Neural cell (in vitro differentiated cells): ENCODE measurements around the gene RLF. TPM values are rescaled to one million over a fixed set of nuclear protein-coding genes. Genes with fewer than 3 reads are reported as not detected.

Source experiments
- H2AFZ ChIP-seq: fragments of 200-600, 300-800 bp; sonication (generic), shearing (Covaris generic); 2 replicates; pipeline ENCODE4 v1.6.0; 2014; ENCODE audit warnings: low read depth, mild to moderate bottlenecking, antibody characterized with exemption, low read length, moderate library complexity
- H3F3A ChIP-seq: fragments of 200-600 bp; shearing (Covaris generic); 2 replicates; pipeline ENCODE4 v1.6.1; 2016; ENCODE audit warnings: mild to moderate bottlenecking, moderate library complexity, mixed read lengths, antibody characterized with exemption, low read length; ENCODE audit not compliant: insufficient read depth, poor library complexity, severe bottlenecking
- H3K27ac ChIP-seq: fragments of 200-600, 300-800 bp; sonication (generic), shearing (Covaris generic); 2 replicates; pipeline ENCODE4 v1.5.1; 2014; ENCODE audit warnings: mild to moderate bottlenecking, low read length, moderate library complexity
- H3K27me3 ChIP-seq: fragments of 300-800, 200-600 bp; sonication (generic), shearing (Covaris generic); 2 replicates; pipeline ENCODE4 v1.6.0; 2014; ENCODE audit warnings: mild to moderate bottlenecking, low read depth, low read length, moderate library complexity; ENCODE audit not compliant: insufficient read depth
- H3K36me3 ChIP-seq: fragments of 300-800, 200-600 bp; sonication (generic), shearing (Covaris generic); 2 replicates; pipeline ENCODE4 v1.5.1; 2014; ENCODE audit warnings: mild to moderate bottlenecking, antibody characterized with exemption, low read length, moderate library complexity; ENCODE audit not compliant: insufficient read depth
- H3K4me2 ChIP-seq: fragments of 300-800, 200-600 bp; sonication (generic), shearing (Covaris generic); 2 replicates; pipeline ENCODE4 v1.6.0; 2014; ENCODE audit warnings: mild to moderate bottlenecking, low read length
- H3K4me3 ChIP-seq: fragments of 300-800, 200-600 bp; sonication (generic), shearing (Covaris generic); 2 replicates; pipeline ENCODE4 v1.5.1; 2014; ENCODE audit warnings: mild to moderate bottlenecking, low read length, moderate library complexity
- H3K79me2 ChIP-seq: fragments of 200-600 bp; shearing (Covaris generic); replicated peaks from 2 replicates; pipeline ENCODE4 v1.6.0; 2014; ENCODE audit warnings: mild to moderate bottlenecking, low read length, moderate library complexity; ENCODE audit not compliant: insufficient read depth
- H3K9ac ChIP-seq: fragments of 300-800, 200-600 bp; sonication (generic), shearing (Covaris generic); 2 replicates; pipeline ENCODE4 v1.6.1; 2016; ENCODE audit warnings: mild to moderate bottlenecking, low read length, mixed read lengths
- H3K9me2 ChIP-seq: fragments of 200-600 bp; shearing (Covaris generic); 2 replicates; pipeline ENCODE4 v1.6.1; 2016; ENCODE audit warnings: mild to moderate bottlenecking, low read length, mixed read lengths; ENCODE audit not compliant: insufficient read depth
- H3K9me3 ChIP-seq: fragments of 200-600, 300-800 bp; sonication (generic), shearing (Covaris generic); 2 replicates; pipeline ENCODE4 v1.6.1; 2016; ENCODE audit warnings: mild to moderate bottlenecking, mixed run types, low read length, moderate library complexity, mixed read lengths
- H4K20me1 ChIP-seq: fragments of 200-600 bp; shearing (Covaris generic); 2 replicates; pipeline ENCODE4 v1.6.1; 2016; ENCODE audit warnings: mild to moderate bottlenecking, mixed run types; ENCODE audit not compliant: insufficient read depth
- CTCF ChIP-seq: fragments of 450-650 bp; IDR thresholded peaks from 2 replicates; pipeline ENCODE4 v1.5.1; 2014; ENCODE audit warnings: antibody characterized with exemption, mild to moderate bottlenecking, moderate library complexity; ENCODE audit not compliant: poor library complexity, severe bottlenecking
- EP300 ChIP-seq: fragments of 450-650 bp; conservative IDR thresholded peaks from 2 replicates; pipeline ENCODE4 v1.6.1; 2014; ENCODE audit warnings: antibody characterized with exemption, mild to moderate bottlenecking, moderate library complexity; ENCODE audit not compliant: poor library complexity, severe bottlenecking
- EZH2 ChIP-seq: fragments of 200-600, 300-800 bp; shearing (Covaris generic), sonication (generic); IDR thresholded peaks from 2 replicates; pipeline ENCODE4 v1.6.1; 2014; ENCODE audit warnings: antibody characterized with exemption, low read length, borderline replicate concordance, mild to moderate bottlenecking; ENCODE audit not compliant: insufficient read depth, poor library complexity, severe bottlenecking
- MXI1 ChIP-seq: fragments of 450-650 bp; conservative IDR thresholded peaks from 2 replicates; pipeline ENCODE4 v1.6.1; 2014; ENCODE audit warnings: antibody characterized with exemption, mild to moderate bottlenecking; ENCODE audit not compliant: poor library complexity, severe bottlenecking
- POLR2AphosphoS5 ChIP-seq: IDR thresholded peaks from 2 replicates; pipeline ENCODE4 v1.6.1; 2012
- RAD21 ChIP-seq: fragments of 450-650 bp; conservative IDR thresholded peaks from 2 replicates; pipeline ENCODE4 v1.6.1; 2014; ENCODE audit warnings: antibody characterized with exemption, mild to moderate bottlenecking, moderate library complexity
- REST ChIP-seq: IDR thresholded peaks from 2 replicates; pipeline ENCODE4 v1.6.1; 2012; ENCODE audit warnings: borderline replicate concordance
- SMC3 ChIP-seq: fragments of 450-650 bp; conservative IDR thresholded peaks from 2 replicates; pipeline ENCODE4 v1.6.1; 2014; ENCODE audit warnings: antibody characterized with exemption, mild to moderate bottlenecking, moderate library complexity; ENCODE audit not compliant: poor library complexity
- TAF1 ChIP-seq: IDR thresholded peaks from 2 replicates; pipeline ENCODE4 v1.6.1; 2012; ENCODE audit warnings: low read depth
- polyA plus RNA-seq: library from polyadenylated mRNA; depleted of rRNA; stranded (reverse); fragments of >200 nt; gene quantifications from 2 replicates; pipeline ENCODE4 v1.2.3, GENCODE V29; 2014

The RLF gene
- polyA plus RNA-seq, 1 donor from 2014 or later = 23.4 TPM

- Histone ChIP-seq H2AFZ (no peak overlapping the region), H3K4me2 (no peak overlapping the region), H3K4me3 (no peak overlapping the region), H3K27me3 (no peaks in the 10 kb centered on the region), H4K20me1 (no peaks in the 10 kb centered on the region), H3K9me3 (no peaks in the 10 kb centered on the region), H3K9me2 (no peaks in the 10 kb centered on the region), H3K79me2 (no peaks in the 10 kb centered on the region), H3K36me3 (no peaks in the 10 kb centered on the region), H3K27ac (no peak overlapping the region), H3K9ac (no peak overlapping the region), H3F3A (no peaks in the 10 kb centered on the region)
- TF ChIP-seq TAF1 (no peak), EZH2 (no peak), EP300 (no peak), POLR2AphosphoS5 (no peak), MXI1 (no peak), REST (no peak), SMC3 (no peak), CTCF (no peak), RAD21 (no peak)
Observed at GRCh38 chr1:40204856-40205255, 43.7 kb downstream of the RLF start.

GRCh38 chr1:40210511-40211204, 49.5 kb downstream of the RLF start:
- H3K27me3 ChIP-seq = no peaks in the 10 kb centered on the region
- no peak overlapping the region for H2AFZ ChIP-seq
- H4K20me1 ChIP-seq = no peaks in the 10 kb centered on the region
- H3K4me3 ChIP-seq = no peak overlapping the region
- TF ChIP-seq CTCF = no peak
- no peak for TF ChIP-seq RAD21
- TF ChIP-seq MXI1 = no peak
- TF ChIP-seq REST = no peak
- TF ChIP-seq SMC3 = no peak
- TF ChIP-seq POLR2AphosphoS5 = no peak
- TF ChIP-seq TAF1 = no peak
- no peak for TF ChIP-seq EZH2
- TF ChIP-seq EP300 = no peak
- H3K9me3 ChIP-seq = no peaks in the 10 kb centered on the region
- H3F3A ChIP-seq = no peaks in the 10 kb centered on the region
- no peak overlapping the region for H3K4me2 ChIP-seq
- H3K9me2 ChIP-seq = no peaks in the 10 kb centered on the region
- no peak overlapping the region for H3K27ac ChIP-seq
- no peaks in the 10 kb centered on the region for H3K36me3 ChIP-seq
- H3K9ac ChIP-seq = no peak overlapping the region
- no peaks in the 10 kb centered on the region for H3K79me2 ChIP-seq
